PFSK-1 (cell line): ENCODE data around the gene NR6A1.

ENCODE experiments used
- FOXP2 ChIP-seq: optimal IDR thresholded peaks from 2 replicates; pipeline ENCODE3; 2011; ENCODE audit warnings: borderline replicate concordance, control low read depth, inconsistent platforms; ENCODE audit not compliant: insufficient read depth; ENCODE audit errors: extremely low read length, extremely low read depth
- POLR2AphosphoS5 ChIP-seq: IDR thresholded peaks from 2 replicates; pipeline ENCODE4 v1.6.1; 2012; ENCODE audit warnings: low read depth, mild to moderate bottlenecking, control low read depth, low read length, moderate library complexity
- SIN3A ChIP-seq: IDR thresholded peaks from 2 replicates; pipeline ENCODE4 v1.6.1; 2012; ENCODE audit warnings: mild to moderate bottlenecking, low read length, moderate library complexity, borderline replicate concordance; ENCODE audit not compliant: insufficient read depth
- TAF1 ChIP-seq: IDR thresholded peaks from 2 replicates; pipeline ENCODE4 v1.6.1; 2012; ENCODE audit warnings: low read length, control low read depth, borderline replicate concordance; ENCODE audit not compliant: insufficient read depth
- TF ChIP-seq, protein P1 (sequence below), 2 experiments: IDR thresholded peaks; 2 replicates each; pipeline versions ENCODE4 v1.6.1 to v1.8.0; 2011 to 2012; ENCODE audit warnings: low read depth in 2 of 2, low read length in 2 of 2, control low read depth in 1 of 2, inconsistent platforms in 1 of 2, mild to moderate bottlenecking in 1 of 2, moderate library complexity in 1 of 2; ENCODE audit not compliant: insufficient read depth in 1 of 2

Gene NR6A1

DNA sequence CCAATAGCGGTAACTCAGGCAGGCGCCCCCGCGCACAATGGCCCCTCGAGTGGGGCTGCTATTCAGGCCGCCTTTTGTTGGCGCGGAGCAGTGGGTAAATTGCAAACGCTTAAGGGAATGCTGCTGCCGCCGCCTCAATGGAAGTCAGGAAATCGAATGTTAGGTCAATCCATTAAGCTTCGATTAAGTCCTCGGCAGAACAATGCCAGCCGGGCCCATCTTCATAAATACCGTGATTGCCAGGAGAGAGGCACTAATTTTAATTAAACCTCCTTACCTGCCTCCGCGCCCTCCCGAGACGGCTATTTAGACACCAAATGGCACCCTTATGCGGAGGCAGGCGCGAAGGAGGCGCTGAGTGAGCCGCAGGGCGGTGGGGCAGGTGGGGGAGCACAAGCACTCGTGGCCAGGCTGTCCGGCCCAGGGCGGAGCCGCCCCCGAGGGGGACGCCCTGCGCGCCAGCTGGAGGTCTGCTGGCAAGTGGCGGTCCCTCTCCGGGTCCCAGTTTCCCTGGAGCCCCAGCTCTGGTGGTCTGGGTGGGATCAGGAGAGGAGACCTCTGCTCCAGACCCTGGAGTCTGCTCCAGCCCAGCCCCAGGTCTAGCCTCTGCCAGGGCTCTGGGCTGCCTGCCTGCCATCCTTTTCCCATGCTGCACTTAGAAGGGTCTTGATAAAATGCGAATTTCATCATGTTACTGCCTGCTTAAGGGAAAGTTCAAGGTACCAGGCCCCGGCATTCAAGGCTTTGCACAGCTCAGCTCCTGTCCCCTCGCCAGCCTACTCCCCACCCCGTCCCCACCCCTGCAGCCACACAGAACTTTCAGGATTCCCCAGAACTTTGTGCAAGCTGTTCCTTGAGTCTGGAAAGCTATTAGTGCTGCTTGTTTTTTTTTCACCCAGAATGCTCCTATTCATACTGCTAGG lies 283.6 kb downstream of the NR6A1 start:
- TF ChIP-seq SIN3A (no peak), POLR2AphosphoS5 (no peak), FOXP2 (no peak)
- TF ChIP-seq, protein P1, sequence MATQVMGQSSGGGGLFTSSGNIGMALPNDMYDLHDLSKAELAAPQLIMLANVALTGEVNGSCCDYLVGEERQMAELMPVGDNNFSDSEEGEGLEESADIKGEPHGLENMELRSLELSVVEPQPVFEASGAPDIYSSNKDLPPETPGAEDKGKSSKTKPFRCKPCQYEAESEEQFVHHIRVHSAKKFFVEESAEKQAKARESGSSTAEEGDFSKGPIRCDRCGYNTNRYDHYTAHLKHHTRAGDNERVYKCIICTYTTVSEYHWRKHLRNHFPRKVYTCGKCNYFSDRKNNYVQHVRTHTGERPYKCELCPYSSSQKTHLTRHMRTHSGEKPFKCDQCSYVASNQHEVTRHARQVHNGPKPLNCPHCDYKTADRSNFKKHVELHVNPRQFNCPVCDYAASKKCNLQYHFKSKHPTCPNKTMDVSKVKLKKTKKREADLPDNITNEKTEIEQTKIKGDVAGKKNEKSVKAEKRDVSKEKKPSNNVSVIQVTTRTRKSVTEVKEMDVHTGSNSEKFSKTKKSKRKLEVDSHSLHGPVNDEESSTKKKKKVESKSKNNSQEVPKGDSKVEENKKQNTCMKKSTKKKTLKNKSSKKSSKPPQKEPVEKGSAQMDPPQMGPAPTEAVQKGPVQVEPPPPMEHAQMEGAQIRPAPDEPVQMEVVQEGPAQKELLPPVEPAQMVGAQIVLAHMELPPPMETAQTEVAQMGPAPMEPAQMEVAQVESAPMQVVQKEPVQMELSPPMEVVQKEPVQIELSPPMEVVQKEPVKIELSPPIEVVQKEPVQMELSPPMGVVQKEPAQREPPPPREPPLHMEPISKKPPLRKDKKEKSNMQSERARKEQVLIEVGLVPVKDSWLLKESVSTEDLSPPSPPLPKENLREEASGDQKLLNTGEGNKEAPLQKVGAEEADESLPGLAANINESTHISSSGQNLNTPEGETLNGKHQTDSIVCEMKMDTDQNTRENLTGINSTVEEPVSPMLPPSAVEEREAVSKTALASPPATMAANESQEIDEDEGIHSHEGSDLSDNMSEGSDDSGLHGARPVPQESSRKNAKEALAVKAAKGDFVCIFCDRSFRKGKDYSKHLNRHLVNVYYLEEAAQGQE (IDR thresholded peaks at IDR 0.05; ENCODE audit: insufficient read depth in 1 of 2, low read depth in 2 of 2, low read length in 2 of 2), result no peak

DNA sequence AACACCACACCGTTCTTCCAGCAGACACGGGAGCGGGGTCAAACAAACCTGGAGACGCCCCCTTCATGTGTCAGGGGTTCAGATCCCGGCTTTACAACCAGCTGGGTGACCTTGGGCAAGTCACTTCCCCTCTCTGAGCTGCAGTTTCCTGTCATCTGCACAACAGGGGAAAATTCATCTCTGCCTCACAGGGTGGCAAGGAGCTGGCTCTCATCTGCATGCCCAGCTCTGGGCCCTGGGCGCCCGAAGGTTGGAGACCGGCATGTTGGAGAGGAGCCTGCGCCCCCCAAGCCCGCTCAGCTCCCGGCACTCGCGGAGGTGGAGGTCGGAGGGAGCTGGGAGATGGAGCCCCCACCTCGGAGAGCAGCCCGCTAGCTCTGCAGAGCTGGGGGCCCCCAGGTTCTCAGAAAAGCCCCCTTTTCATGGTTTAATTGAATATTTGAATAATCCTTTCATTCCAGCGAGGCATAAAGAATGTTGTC lies 284.3 kb downstream of the NR6A1 start:
- no peak for TF ChIP-seq FOXP2
- TF ChIP-seq TAF1, result no peak
- TF ChIP-seq POLR2AphosphoS5, result no peak
- TF ChIP-seq SIN3A, result no peak
- TF ChIP-seq, protein P1 (IDR thresholded peaks at IDR 0.05; ENCODE audit: insufficient read depth in 1 of 2, low read depth in 2 of 2, low read length in 2 of 2), result no peak

DNA sequence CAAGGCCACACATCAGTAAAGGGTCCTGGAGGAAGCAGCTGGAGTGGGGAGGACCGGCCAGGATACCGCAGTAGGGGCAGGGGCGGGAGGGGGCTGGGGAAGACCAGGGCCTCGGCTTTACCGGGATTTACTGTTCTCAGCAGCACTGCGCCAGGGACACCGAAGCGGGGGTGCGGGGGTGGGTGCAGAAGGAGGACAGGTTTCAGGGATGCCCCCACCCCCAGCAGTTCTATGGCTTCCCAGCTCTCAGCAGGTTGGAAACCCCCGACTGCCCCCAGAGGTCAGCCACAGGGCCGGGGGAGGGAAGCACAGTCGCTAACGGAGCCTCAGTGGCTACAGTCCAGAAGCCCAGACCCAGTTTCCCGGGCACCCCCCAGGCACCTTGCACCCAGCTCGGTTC lies 285.2 kb downstream of the NR6A1 start:
- TF ChIP-seq, protein P1 (IDR thresholded peaks at IDR 0.05; ENCODE audit: insufficient read depth in 1 of 2, low read depth in 2 of 2, low read length in 2 of 2), result no peak
- TF ChIP-seq TAF1 (no peak), SIN3A (no peak), FOXP2 (no peak), POLR2AphosphoS5 (no peak)

DNA sequence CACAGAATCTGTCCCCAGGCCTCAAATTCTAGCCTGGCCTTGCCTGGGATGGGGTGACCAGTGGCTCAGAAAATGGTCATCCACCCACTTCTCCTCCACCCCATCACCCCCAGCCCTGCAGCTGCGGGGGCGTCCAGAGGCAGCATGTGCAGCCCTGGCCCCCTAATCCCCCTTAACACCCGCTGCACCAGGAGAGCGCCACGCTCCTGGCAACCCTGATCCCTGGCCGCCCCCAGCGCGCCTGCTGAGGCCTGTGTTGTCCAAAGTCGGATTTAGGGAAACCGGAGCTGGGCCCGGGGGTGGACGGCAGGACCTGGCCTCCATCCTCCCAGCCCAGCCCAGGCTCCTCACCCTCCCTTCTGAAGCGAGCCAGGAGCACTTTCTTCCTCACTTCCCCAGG lies 285.9 kb downstream of the NR6A1 start:
- no peak for TF ChIP-seq SIN3A
- no peak for TF ChIP-seq POLR2AphosphoS5
- no peak for TF ChIP-seq FOXP2
- TF ChIP-seq TAF1, result no peak
- TF ChIP-seq, protein P1 (IDR thresholded peaks at IDR 0.05; ENCODE audit: insufficient read depth in 1 of 2, low read depth in 2 of 2, low read length in 2 of 2), result no peak

DNA sequence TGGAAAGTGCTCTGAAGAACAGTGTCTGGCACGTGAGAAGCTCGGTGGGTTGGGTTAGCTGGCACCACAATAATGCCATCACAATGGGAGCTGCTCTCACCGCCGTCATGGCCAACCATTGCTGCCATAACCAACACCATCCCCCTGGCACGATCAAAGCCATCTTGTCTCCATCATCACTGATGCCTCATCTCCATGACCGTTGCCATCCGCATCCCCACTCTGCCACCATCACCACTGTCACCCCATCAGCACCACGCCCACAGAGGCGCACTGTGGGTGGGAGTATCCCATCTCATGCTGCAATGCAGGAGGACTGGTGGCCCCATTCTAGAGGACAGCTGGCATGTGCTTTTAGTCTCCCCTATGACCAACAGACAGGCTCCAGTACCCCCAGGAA lies 287.6 kb downstream of the NR6A1 start:
- TF ChIP-seq, protein P1 (IDR thresholded peaks at IDR 0.05; ENCODE audit: insufficient read depth in 1 of 2, low read depth in 2 of 2, low read length in 2 of 2), result no peak
- TF ChIP-seq POLR2AphosphoS5, result no peak
- no peak for TF ChIP-seq TAF1
- no peak for TF ChIP-seq SIN3A
- no peak for TF ChIP-seq FOXP2
